CD4-positive, alpha-beta T cell (primary cell): ENCODE results near the gene KRTAP16-1. TPM values are rescaled to one million over a fixed set of nuclear protein-coding genes. Genes with fewer than 3 reads are reported as not detected.

Experiments
- ATAC-seq: fragments of 200-7000 bp; cut with Tn5 transposase; one replicate; pipeline ENCODE4 v1.10.0; 2022; ENCODE audit warnings: mild to moderate bottlenecking; ENCODE audit not compliant: poor library complexity
- CTCF ChIA-PET: fragments of 350-600 bp; sonication (Branson Sonifier 250); formaldehyde crosslinking; loops from one replicate; lab custom pipeline; 2021; ENCODE audit warnings: antibody characterized with exemption, inconsistent platforms; lab: Charles Lee
- POLR2A ChIA-PET: fragments of 350-600 bp; sonication (Branson Sonifier 250); formaldehyde crosslinking; loops from one replicate; lab custom pipeline; 2021; ENCODE audit warnings: antibody characterized with exemption, inconsistent platforms; lab: Charles Lee
- DNase-seq, 14 experiments: peaks; one replicate each; pipeline ENCODE4 v3.0.0-alpha.2; 2013 to 2020; ENCODE audit warnings: mixed read lengths in 2 of 14
- H3K27ac ChIP-seq, 2 donors: one replicate each; pipeline versions ENCODE4 v1.5.1 to v1.7.0; 2013; ENCODE audit warnings: low read length in 2 of 2, low read depth in 1 of 2, mild to moderate bottlenecking in 1 of 2
- H3K27me3 ChIP-seq, 2 experiments: 1 replicate in 1 of 2; 2 replicates in 1 of 2; pipeline versions ENCODE4 v1.6.1 to v1.7.0; 2013; ENCODE audit warnings: low read length in 2 of 2, control low read depth in 1 of 2, mild to moderate bottlenecking in 1 of 2, moderate library complexity in 1 of 2; ENCODE audit not compliant: insufficient read depth in 2 of 2, control insufficient read depth in 1 of 2
- H3K36me3 ChIP-seq: one replicate; pipeline ENCODE4 v1.6.1; 2013; ENCODE audit warnings: low read length, control low read depth; ENCODE audit not compliant: insufficient read depth
- H3K4me1 ChIP-seq: one replicate; pipeline ENCODE4 v1.6.1; 2013; ENCODE audit warnings: low read length, control low read depth; ENCODE audit not compliant: insufficient read depth
- H3K4me3 ChIP-seq: one replicate; pipeline ENCODE4 v1.5.1; 2013; ENCODE audit warnings: mild to moderate bottlenecking, low read length, moderate library complexity
- H3K9me3 ChIP-seq, 2 experiments: 1 replicate in 1 of 2; 2 replicates in 1 of 2; pipeline versions ENCODE4 v1.6.1 to v1.7.0; 2013; ENCODE audit warnings: low read length in 2 of 2, mild to moderate bottlenecking in 2 of 2, control low read depth in 1 of 2, moderate library complexity in 1 of 2; ENCODE audit not compliant: control insufficient read depth in 1 of 2, insufficient read depth in 1 of 2
- H3K27ac Mint-ChIP-seq: one replicate; pipeline ENCODE4 v1.8.0; 2020; ENCODE audit warnings: mixed read lengths
- H3K27me3 Mint-ChIP-seq: one replicate; pipeline ENCODE4 v1.8.0; 2021; ENCODE audit warnings: mixed read lengths
- H3K36me3 Mint-ChIP-seq: one replicate; pipeline ENCODE4 v1.8.0; 2021; ENCODE audit warnings: low read depth, mixed read lengths
- H3K4me1 Mint-ChIP-seq: one replicate; pipeline ENCODE4 v1.8.0; 2021; ENCODE audit warnings: low read depth, mixed read lengths
- H3K4me3 Mint-ChIP-seq: one replicate; pipeline ENCODE4 v1.8.0; 2020; ENCODE audit warnings: mild to moderate bottlenecking, mixed read lengths
- H3K9me3 Mint-ChIP-seq: one replicate; pipeline ENCODE4 v1.8.0; 2020; ENCODE audit warnings: mixed read lengths
- intact Hi-C, 2 experiments: fragments of 100-400 bp; cut with DNase I in 1 of 2; cut with micrococcal nuclease in 1 of 2; formaldehyde crosslinking; loops; one replicate each; pipeline versions ENCODE4 v1.15.1 to v1.9.0; 2023 to 2025; cut with DNase I, micrococcal nuclease
- polyA plus RNA-seq, 2 donors: library from polyadenylated mRNA; unstranded; fragments of 120-200 nt; gene quantifications; one replicate each; pipeline ENCODE4 v1.2.1, GENCODE V29; 2013
- total RNA-seq, 174 experiments: library from RNA in 2 of 174; stranded (reverse) in 2 of 174; gene quantifications; one replicate each; pipeline ENCODE4 v1.2.3 and lab custom pipeline; 2021 to 2026
- TF ChIP-seq, protein P1 (sequence below): fragments of 200-600 bp; IDR thresholded peaks from one replicate; pipeline ENCODE4 v1.8.0; 2022; ENCODE audit warnings: antibody characterized with exemption, mild to moderate bottlenecking

Gene KRTAP16-1, protein sequence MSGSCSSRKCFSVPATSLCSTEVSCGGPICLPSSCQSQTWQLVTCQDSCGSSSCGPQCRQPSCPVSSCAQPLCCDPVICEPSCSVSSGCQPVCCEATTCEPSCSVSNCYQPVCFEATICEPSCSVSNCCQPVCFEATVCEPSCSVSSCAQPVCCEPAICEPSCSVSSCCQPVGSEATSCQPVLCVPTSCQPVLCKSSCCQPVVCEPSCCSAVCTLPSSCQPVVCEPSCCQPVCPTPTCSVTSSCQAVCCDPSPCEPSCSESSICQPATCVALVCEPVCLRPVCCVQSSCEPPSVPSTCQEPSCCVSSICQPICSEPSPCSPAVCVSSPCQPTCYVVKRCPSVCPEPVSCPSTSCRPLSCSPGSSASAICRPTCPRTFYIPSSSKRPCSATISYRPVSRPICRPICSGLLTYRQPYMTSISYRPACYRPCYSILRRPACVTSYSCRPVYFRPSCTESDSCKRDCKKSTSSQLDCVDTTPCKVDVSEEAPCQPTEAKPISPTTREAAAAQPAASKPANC
- total RNA-seq (1 to 10 TPM; 1.0 to 1.1 TPM), total RNA-seq (lab: John Stamatoyannopoulos, UW) (0 to 0.57 (median 0) reads per million in 172 experiments)
- polyA plus RNA-seq (2013, experiment 1 of 2): 0.44 TPM
- polyA plus RNA-seq (2013, experiment 2 of 2): 0.22 TPM

DNA sequence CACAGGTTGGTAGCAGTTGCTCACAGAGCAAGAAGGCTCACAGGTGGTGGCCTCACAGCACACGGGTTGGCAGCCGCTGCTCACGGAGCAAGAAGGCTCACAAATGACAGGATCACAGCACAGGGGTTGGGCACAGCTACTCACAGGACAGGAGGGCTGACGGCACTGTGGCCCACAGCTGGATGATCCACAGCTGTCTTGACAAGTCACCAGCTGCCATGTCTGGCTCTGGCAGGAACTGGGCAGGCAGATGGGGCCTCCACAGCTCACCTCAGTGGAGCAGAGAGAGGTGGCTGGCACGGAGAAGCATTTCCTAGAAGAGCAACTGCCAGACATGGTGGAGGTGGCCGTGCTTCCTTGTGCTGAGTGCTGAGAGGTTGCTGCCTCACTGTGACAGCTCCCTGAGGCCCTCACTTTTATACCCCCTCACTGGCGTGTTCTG is at the start of gene KRTAP16-1:
KRTAP16-1 (minus strand) TSS at position 392 of the 442 bp plus-strand sequence; CDS start at position 336, 56 bp downstream.
- H3K36me3 ChIP-seq: no peaks in the 10 kb centered on the region
- peak in 10 of 14 experiments; percentile 42 to 71 (median 62) for DNase-seq
- peak within 1 kb of the TSS; percentile 36 for H3K4me3 ChIP-seq
- no peaks in the 10 kb centered on the region for H3K27me3 ChIP-seq
- intact Hi-C loops: loop anchor here in 1 of 2 experiments (1.0 to 5.0 kb wide), 4 partner anchors 13 to 402 kb away; partner anchors contain the start of gene KRTAP4-12
- H3K9me3 ChIP-seq: no peaks in the 10 kb centered on the region
- H3K27ac ChIP-seq: peak within 1 kb of the TSS; percentile 69 to 83
- H3K4me1 ChIP-seq: peaks cover 55% of the 10 kb centered on the region
- no peak for ATAC-seq
- peaks cover 2% of the 10 kb centered on the region for H3K9me3 Mint-ChIP-seq
- no peaks in the 10 kb centered on the region for H3K27me3 Mint-ChIP-seq
- peak within 1 kb of the TSS; percentile 81 for H3K4me3 Mint-ChIP-seq
- ChIA-PET CTCF (interaction anchor here (2.9 kb wide), 1 partner anchor 13 kb away, joined by 23 read pairs; no protein-coding TSS in a partner anchor), POLR2A (interaction anchor here (0.6 to 3.2 kb wide), 28 partner anchors 10 to 794 kb away, joined by 3 to 61 read pairs (median 5); partner anchors contain the start of genes EIF1 and KRTAP4-4)
- peak within 1 kb of the TSS; percentile 98 for H3K27ac Mint-ChIP-seq
- TF ChIP-seq, protein P1, sequence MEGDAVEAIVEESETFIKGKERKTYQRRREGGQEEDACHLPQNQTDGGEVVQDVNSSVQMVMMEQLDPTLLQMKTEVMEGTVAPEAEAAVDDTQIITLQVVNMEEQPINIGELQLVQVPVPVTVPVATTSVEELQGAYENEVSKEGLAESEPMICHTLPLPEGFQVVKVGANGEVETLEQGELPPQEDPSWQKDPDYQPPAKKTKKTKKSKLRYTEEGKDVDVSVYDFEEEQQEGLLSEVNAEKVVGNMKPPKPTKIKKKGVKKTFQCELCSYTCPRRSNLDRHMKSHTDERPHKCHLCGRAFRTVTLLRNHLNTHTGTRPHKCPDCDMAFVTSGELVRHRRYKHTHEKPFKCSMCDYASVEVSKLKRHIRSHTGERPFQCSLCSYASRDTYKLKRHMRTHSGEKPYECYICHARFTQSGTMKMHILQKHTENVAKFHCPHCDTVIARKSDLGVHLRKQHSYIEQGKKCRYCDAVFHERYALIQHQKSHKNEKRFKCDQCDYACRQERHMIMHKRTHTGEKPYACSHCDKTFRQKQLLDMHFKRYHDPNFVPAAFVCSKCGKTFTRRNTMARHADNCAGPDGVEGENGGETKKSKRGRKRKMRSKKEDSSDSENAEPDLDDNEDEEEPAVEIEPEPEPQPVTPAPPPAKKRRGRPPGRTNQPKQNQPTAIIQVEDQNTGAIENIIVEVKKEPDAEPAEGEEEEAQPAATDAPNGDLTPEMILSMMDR: no peak
- H3K4me1 Mint-ChIP-seq: peaks cover 69% of the 10 kb centered on the region
- H3K36me3 Mint-ChIP-seq: peaks cover 7% of the 10 kb centered on the region

GRCh38 chr17:41354536-41354935 is 45.4 kb upstream of the KRTAP16-1 start:
- Histone ChIP-seq H3K27ac (no peak overlapping the region), H3K36me3 (no peaks in the 10 kb centered on the region), H3K4me3 (no peak overlapping the region), H3K4me1 (peaks cover 11% of the 10 kb centered on the region), H3K9me3 (peaks cover 0 to 5% of the 10 kb centered on the region in 2 experiments), H3K27me3 (no peaks in the 10 kb centered on the region)
- Mint-ChIP-seq H3K36me3 (no peaks in the 10 kb centered on the region), H3K4me3 (no peak overlapping the region), H3K27ac (no peak overlapping the region), H3K4me1 (peaks cover 6% of the 10 kb centered on the region), H3K27me3 (no peaks in the 10 kb centered on the region), H3K9me3 (peaks cover 2% of the 10 kb centered on the region)
- TF ChIP-seq, protein P1: no peak
- DNase-seq: no peak
- intact Hi-C loops: no loop called here
- ChIA-PET CTCF (interaction anchor here (0.7 kb wide), 1 partner anchor 18 kb away, joined by 3 read pairs; no protein-coding TSS in a partner anchor), POLR2A (no interaction called here)
- ATAC-seq: no peak

- peaks cover 8% of the 10 kb centered on the region for H3K4me1 Mint-ChIP-seq
- POLR2A ChIA-PET: no interaction called here
- Histone ChIP-seq H3K9me3 (peaks cover 0 to 5% of the 10 kb centered on the region in 2 experiments), H3K27ac (no peak overlapping the region), H3K4me1 (peaks cover 11% of the 10 kb centered on the region), H3K36me3 (no peaks in the 10 kb centered on the region), H3K27me3 (no peaks in the 10 kb centered on the region), H3K4me3 (no peak overlapping the region)
- CTCF ChIA-PET: interaction anchor here (1.2 kb wide), 1 partner anchor 30 kb away, joined by 4 read pairs; no protein-coding TSS in a partner anchor
- intact Hi-C loops: no loop called here
- H3K27me3 Mint-ChIP-seq: no peaks in the 10 kb centered on the region
- peaks cover 2% of the 10 kb centered on the region for H3K9me3 Mint-ChIP-seq
- TF ChIP-seq, protein P1: no peak
- H3K27ac Mint-ChIP-seq: no peak overlapping the region
- H3K4me3 Mint-ChIP-seq: no peak overlapping the region
- no peaks in the 10 kb centered on the region for H3K36me3 Mint-ChIP-seq
- ATAC-seq (no peak), DNase-seq (no peak)
Measured at GRCh38 chr17:41352597-41353366, 43.7 kb upstream of the KRTAP16-1 start.
